Endothelial cell of umbilical vein (primary cell): ENCODE measurements around the gene EIF5AL1. TPM values are rescaled to one million over a fixed set of nuclear protein-coding genes. Genes with fewer than 3 reads are reported as not detected.

Experiments used
- BruUV-seq: library from RNA; stranded (reverse); fragments of 400-500 nt; replicated peaks from 2 replicates; lab custom pipeline; 2021; lab: Mats Ljungman, UMichigan
- CTCF ChIA-PET: fragments of 300-600, 350-600 bp; sonication (Branson Sonifier 250); formaldehyde crosslinking; loops from one replicate; lab custom pipeline; 2021; ENCODE audit warnings: antibody characterized with exemption, inconsistent platforms; lab: Charles Lee
- POLR2A ChIA-PET: fragments of 300-600, 350-600 bp; sonication (Branson Sonifier 250); formaldehyde crosslinking; loops from one replicate; lab custom pipeline; 2021; ENCODE audit warnings: antibody characterized with exemption, inconsistent platforms; lab: Charles Lee
- DNase-seq: peaks from one replicate; pipeline ENCODE4 v3.0.0-alpha.2; 2011; ENCODE audit warnings: low read depth, low spot score
- FAIRE-seq: peaks from 2 replicates; lab custom pipeline; 2011; peaks lifted over from hg19 to GRCh38; lab: Jason Lieb, UNC
- H2AFZ ChIP-seq: 2 replicates; pipeline ENCODE4 v1.6.0; 2012; ENCODE audit warnings: low read depth, low read length, control low read depth, inconsistent platforms
- H3K27ac ChIP-seq: 2 replicates; pipeline ENCODE4 v1.5.1; 2011; ENCODE audit warnings: low read depth, mild to moderate bottlenecking, control low read depth, low read length, moderate library complexity; ENCODE audit not compliant: insufficient read depth
- H3K27me3 ChIP-seq, 2 experiments: 2 replicates each; pipeline versions ENCODE4 v1.6.0 to v1.6.1; 2011; ENCODE audit warnings: low read length in 2 of 2, mixed read lengths in 1 of 2; ENCODE audit not compliant: control insufficient read depth in 2 of 2, insufficient read depth in 2 of 2
- H3K36me3 ChIP-seq, 2 experiments: 2 replicates in 1 of 2; 3 replicates in 1 of 2; pipeline ENCODE4 v1.5.1; 2011; ENCODE audit warnings: low read length in 2 of 2, mild to moderate bottlenecking in 1 of 2, moderate library complexity in 1 of 2; ENCODE audit not compliant: control insufficient read depth in 2 of 2, insufficient read depth in 2 of 2; ENCODE audit errors: extremely low read depth in 1 of 2
- H3K4me1 ChIP-seq: 3 replicates; pipeline ENCODE4 v1.5.1; 2011; ENCODE audit warnings: mild to moderate bottlenecking, low read length; ENCODE audit not compliant: control insufficient read depth, insufficient read depth; ENCODE audit errors: extremely low read depth
- H3K4me2 ChIP-seq: 2 replicates; pipeline ENCODE4 v1.6.1; 2011; ENCODE audit warnings: low read length, control low read depth, mixed read lengths; ENCODE audit not compliant: insufficient read depth
- H3K4me3 ChIP-seq, 3 experiments: fragments of 200-600 bp in 1 of 3; sonication (generic), shearing (Covaris generic) in 1 of 3; replicated peaks in 1 of 3; 2 replicates each; pipeline ENCODE4 v1.5.1; 2011 to 2016; ENCODE audit warnings: control low read depth in 3 of 3, low read length in 3 of 3, mild to moderate bottlenecking in 2 of 3, inconsistent platforms in 1 of 3, low read depth in 1 of 3, moderate library complexity in 1 of 3; ENCODE audit not compliant: insufficient read depth in 1 of 3
- H3K79me2 ChIP-seq: 2 replicates; pipeline ENCODE4 v1.6.0; 2012; ENCODE audit warnings: low read length, inconsistent platforms; ENCODE audit not compliant: control insufficient read depth, insufficient read depth
- H3K9ac ChIP-seq: replicated peaks from 2 replicates; pipeline ENCODE3; 2011; ENCODE audit warnings: low read length, control low read depth; ENCODE audit not compliant: insufficient read depth; ENCODE audit errors: extremely low read depth
- H3K9me1 ChIP-seq: replicated peaks from 3 replicates; pipeline ENCODE4 v1.6.0; 2011; ENCODE audit warnings: mild to moderate bottlenecking, low read length; ENCODE audit not compliant: control insufficient read depth, insufficient read depth; ENCODE audit errors: extremely low read depth
- H3K9me3 ChIP-seq: replicated peaks from 2 replicates; pipeline ENCODE4 v1.5.1; 2012; ENCODE audit warnings: low read length, inconsistent platforms; ENCODE audit not compliant: control insufficient read depth, insufficient read depth
- H4K20me1 ChIP-seq: replicated peaks from 2 replicates; pipeline ENCODE3; 2011; ENCODE audit warnings: mild to moderate bottlenecking, low read length; ENCODE audit not compliant: control insufficient read depth, insufficient read depth; ENCODE audit errors: extremely low read depth
- CTCF ChIP-seq, 2 donors: IDR thresholded peaks; 1 replicate in 1 of 2; 2 replicates in 1 of 2; pipeline ENCODE4 v1.5.1; 2011; ENCODE audit warnings: low read length in 2 of 2, mild to moderate bottlenecking in 2 of 2, moderate library complexity in 2 of 2, control low read depth in 1 of 2, inconsistent platforms in 1 of 2, low read depth in 1 of 2; ENCODE audit not compliant: insufficient read depth in 1 of 2; ENCODE audit errors: extremely low read depth in 1 of 2
- EZH2 ChIP-seq: IDR thresholded peaks from 2 replicates; pipeline ENCODE4 v1.6.1; 2012; ENCODE audit warnings: borderline replicate concordance, low read depth, mild to moderate bottlenecking, moderate library complexity, low read length, inconsistent platforms; ENCODE audit not compliant: severe bottlenecking
- FOS ChIP-seq: IDR thresholded peaks from 2 replicates; pipeline ENCODE4 v1.6.1; 2011; ENCODE audit warnings: mild to moderate bottlenecking, low read length, moderate library complexity, borderline replicate concordance; ENCODE audit not compliant: insufficient read depth
- JUN ChIP-seq: IDR thresholded peaks from 2 replicates; pipeline ENCODE4 v1.6.1; 2011; ENCODE audit warnings: borderline replicate concordance, low read depth; ENCODE audit not compliant: insufficient read length, insufficient read depth
- MAX ChIP-seq: IDR thresholded peaks from 2 replicates; pipeline ENCODE4 v1.6.1; 2011; ENCODE audit not compliant: insufficient read depth, insufficient read length
- MYC ChIP-seq: IDR thresholded peaks from one replicate; pipeline ENCODE4 v1.6.1; 2011; ENCODE audit warnings: mild to moderate bottlenecking, low read depth, low read length
- POLR2A ChIP-seq: IDR thresholded peaks from 2 replicates; pipeline ENCODE4 v1.6.1; 2012; ENCODE audit warnings: low read depth, mild to moderate bottlenecking, control low read depth, low read length
- dilution Hi-C: fragments of 300-500 bp; cut with MboI; formaldehyde crosslinking; loops from one replicate; pipeline ENCODE4 v1.15.0; 2019; ENCODE audit warnings: low sequenced_read_pairs; ENCODE audit not compliant: extremely low pct_ligation_motif_present
- intact Hi-C: fragments of 100-400 bp; cut with micrococcal nuclease; formaldehyde crosslinking; loops from one replicate; pipeline ENCODE4 v1.10.0; 2022
- polyA plus RNA-seq, 4 experiments: library from polyadenylated mRNA; depleted of rRNA in 3 of 4; stranded (reverse) in 3 of 4; unstranded in 1 of 4; fragments of >200 nt; gene quantifications; 2 replicates each; pipeline versions ENCODE4 v1.2.1 to v1.2.3, GENCODE V29; 2011 to 2012; ENCODE audit warnings: missing spikeins in 1 of 4
- total RNA-seq: library from RNA; stranded (reverse); gene quantifications from 2 replicates; pipeline ENCODE4 v1.2.3, GENCODE V29; 2021

EIF5AL1 gene
- total and polyA plus RNA-seq, 2 donors (not counting 3 experiments of a cell fraction or from before 2014, with no cell fraction given) = 0.29 to 1.0 TPM

- no peak for TF ChIP-seq EZH2
- no peak for TF ChIP-seq MYC
- no peak for TF ChIP-seq JUN
- no peak for TF ChIP-seq POLR2A
- no TSS peak for BruUV-seq
- Histone ChIP-seq H2AFZ (no peak overlapping the region), H3K4me1 (no peaks in the 10 kb centered on the region), H3K79me2 (no peaks in the 10 kb centered on the region), H3K4me2 (no peak overlapping the region), H3K27ac (no peak overlapping the region), H4K20me1 (no peaks in the 10 kb centered on the region), H3K36me3 (no peaks in the 10 kb centered on the region), H3K4me3 (no peak overlapping the region), H3K9ac (no peak overlapping the region), H3K9me3 (no peaks in the 10 kb centered on the region), H3K27me3 (peaks cover 13 to 16% of the 10 kb centered on the region in 2 experiments), H3K9me1 (no peaks in the 10 kb centered on the region)
- intact Hi-C loops (no loop called here), dilution Hi-C loops (no loop called here)
- no peak for FAIRE-seq
- POLR2A ChIA-PET = no interaction called here
- CTCF ChIA-PET = interaction anchor here (0.9 kb wide), 1 partner anchor 98 kb away, joined by 4 read pairs; no protein-coding TSS in a partner anchor
- no peak for DNase-seq
Measured at GRCh38 chr10:79472951-79473350, 39.4 kb upstream of the EIF5AL1 start.

- H3K27me3 ChIP-seq = peaks cover 14 to 15% of the 10 kb centered on the region in 2 experiments
- no peaks in the 10 kb centered on the region for H3K36me3 ChIP-seq
- no peak for FAIRE-seq
- H3K4me3 ChIP-seq = no peak overlapping the region
- no TSS peak for BruUV-seq
- no peak for TF ChIP-seq CTCF (IDR thresholded peaks at IDR 0.05; ENCODE audit: extremely low read depth in 1 of 2, insufficient read depth in 1 of 2, low read depth in 1 of 2, low read length in 2 of 2)
- TF ChIP-seq MAX = no peak
- TF ChIP-seq FOS = no peak
- TF ChIP-seq EZH2 = no peak
- no peak for TF ChIP-seq POLR2A
- TF ChIP-seq JUN = no peak
- H4K20me1 ChIP-seq = no peaks in the 10 kb centered on the region
- intact Hi-C loops (no loop called here), dilution Hi-C loops (no loop called here)
- no peak overlapping the region for H2AFZ ChIP-seq
- H3K9ac ChIP-seq = no peak overlapping the region
- ChIA-PET POLR2A (no interaction called here), CTCF (interaction anchor here (0.9 to 4.6 kb wide), 2 partner anchors 99 kb away, joined by 4 to 39 read pairs; no protein-coding TSS in a partner anchor)
- H3K9me3 ChIP-seq = no peaks in the 10 kb centered on the region
- no peaks in the 10 kb centered on the region for H3K9me1 ChIP-seq
- H3K4me1 ChIP-seq = no peaks in the 10 kb centered on the region
- H3K79me2 ChIP-seq = no peaks in the 10 kb centered on the region
- DNase-seq = no peak
- no peak overlapping the region for H3K4me2 ChIP-seq
- no peak overlapping the region for H3K27ac ChIP-seq
Measured at GRCh38 chr10:79473496-79474095, 38.7 kb upstream of the EIF5AL1 start.
